ENCODE measurements around the gene HTR4. TPM values are rescaled to one million over a fixed set of nuclear protein-coding genes. Genes with fewer than 3 reads are reported as not detected.

Gene HTR4
- total and polyA plus RNA-seq, 2 donors from 2014 or later: 0.22 TPM; not detected in 1

DNA sequence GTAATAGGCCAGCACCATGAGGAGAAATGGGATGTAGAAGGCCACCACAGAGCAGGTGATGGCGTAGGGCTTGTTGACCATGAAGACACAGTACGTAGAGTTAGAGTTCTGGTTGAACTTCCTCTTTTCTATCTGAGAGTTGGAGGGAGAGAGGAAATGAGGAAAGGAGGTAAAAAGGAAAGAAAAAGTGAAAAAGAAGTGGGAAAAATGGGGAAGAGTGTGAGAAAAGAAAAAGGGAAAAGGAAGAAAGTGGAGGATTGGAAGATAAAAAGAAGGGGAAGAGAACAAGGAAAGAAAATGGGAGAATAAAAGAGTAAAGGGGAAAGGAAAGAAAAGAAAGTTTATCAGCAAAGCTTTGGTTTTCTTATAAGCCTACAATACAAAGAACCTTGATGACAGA, 144.4 kb downstream of the HTR4 start:
- Histone ChIP-seq H3K4me1 (ENCODE audit: control insufficient read depth in 2 of 3, insufficient read depth in 2 of 3, low read depth in 1 of 3, low read length in 3 of 3) (no peaks in the 10 kb centered on the region), H3K36me3 (ENCODE audit: control insufficient read depth in 2 of 3, insufficient read depth in 3 of 3, low read length in 3 of 3) (no peaks in the 10 kb centered on the region), H3K4me3 (ENCODE audit: low read length in 3 of 3) (no peak overlapping the region), H3K27ac (ENCODE audit: low read depth in 2 of 2, low read length in 2 of 2) (no peak overlapping the region), H3K27me3 (ENCODE audit: control insufficient read depth, insufficient read depth, low read length) (no peaks in the 10 kb centered on the region), H3K9me3 (ENCODE audit: control insufficient read depth in 2 of 3, insufficient read depth in 1 of 3, low read length in 3 of 3) (no peaks in the 10 kb centered on the region), H3K9ac (ENCODE audit: low read length in 3 of 3) (no peak overlapping the region)
- intact Hi-C loops (cut with DNase I): no loop called here
- DNase-seq: no peak
- TF ChIP-seq, protein P1, sequence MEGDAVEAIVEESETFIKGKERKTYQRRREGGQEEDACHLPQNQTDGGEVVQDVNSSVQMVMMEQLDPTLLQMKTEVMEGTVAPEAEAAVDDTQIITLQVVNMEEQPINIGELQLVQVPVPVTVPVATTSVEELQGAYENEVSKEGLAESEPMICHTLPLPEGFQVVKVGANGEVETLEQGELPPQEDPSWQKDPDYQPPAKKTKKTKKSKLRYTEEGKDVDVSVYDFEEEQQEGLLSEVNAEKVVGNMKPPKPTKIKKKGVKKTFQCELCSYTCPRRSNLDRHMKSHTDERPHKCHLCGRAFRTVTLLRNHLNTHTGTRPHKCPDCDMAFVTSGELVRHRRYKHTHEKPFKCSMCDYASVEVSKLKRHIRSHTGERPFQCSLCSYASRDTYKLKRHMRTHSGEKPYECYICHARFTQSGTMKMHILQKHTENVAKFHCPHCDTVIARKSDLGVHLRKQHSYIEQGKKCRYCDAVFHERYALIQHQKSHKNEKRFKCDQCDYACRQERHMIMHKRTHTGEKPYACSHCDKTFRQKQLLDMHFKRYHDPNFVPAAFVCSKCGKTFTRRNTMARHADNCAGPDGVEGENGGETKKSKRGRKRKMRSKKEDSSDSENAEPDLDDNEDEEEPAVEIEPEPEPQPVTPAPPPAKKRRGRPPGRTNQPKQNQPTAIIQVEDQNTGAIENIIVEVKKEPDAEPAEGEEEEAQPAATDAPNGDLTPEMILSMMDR (IDR thresholded peaks at IDR 0.05; ENCODE audit: borderline replicate concordance, extremely low read depth, insufficient read depth): no peak
- FAIRE-seq: no peak

DNA sequence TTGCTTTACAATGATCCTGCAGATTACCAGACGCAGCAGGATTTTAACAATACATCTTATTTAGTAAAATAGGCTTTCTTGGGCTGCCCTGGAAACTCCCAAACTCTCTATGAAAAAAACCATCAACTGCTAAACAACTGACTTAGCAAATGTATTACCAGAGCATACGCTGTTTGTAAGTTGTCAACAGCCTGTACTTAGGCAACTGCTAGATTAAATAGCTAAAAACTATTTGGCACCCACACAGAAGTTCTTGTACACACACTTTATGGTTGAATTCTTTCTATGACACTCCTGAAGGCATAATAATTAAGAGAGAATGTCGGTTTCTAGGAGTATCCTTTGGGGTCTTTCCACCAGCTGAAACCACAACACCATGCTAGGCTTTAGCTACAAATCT, 146.7 kb downstream of the HTR4 start:
- intact Hi-C loops (cut with DNase I): no loop called here
- TF ChIP-seq, protein P1 (IDR thresholded peaks at IDR 0.05; ENCODE audit: borderline replicate concordance, extremely low read depth, insufficient read depth): no peak
- no peaks in the 10 kb centered on the region for H3K27me3 ChIP-seq (ENCODE audit: control insufficient read depth, insufficient read depth, low read length)
- H3K9ac ChIP-seq (ENCODE audit: low read length in 3 of 3): no peak overlapping the region
- FAIRE-seq: no peak
- no peaks in the 10 kb centered on the region for H3K36me3 ChIP-seq (ENCODE audit: control insufficient read depth in 2 of 3, insufficient read depth in 3 of 3, low read length in 3 of 3)
- DNase-seq: no peak
- no peak overlapping the region for H3K27ac ChIP-seq (ENCODE audit: low read depth in 2 of 2, low read length in 2 of 2)
- no peaks in the 10 kb centered on the region for H3K4me1 ChIP-seq (ENCODE audit: control insufficient read depth in 2 of 3, insufficient read depth in 2 of 3, low read depth in 1 of 3, low read length in 3 of 3)
- no peak overlapping the region for H3K4me3 ChIP-seq (ENCODE audit: low read length in 3 of 3)
- H3K9me3 ChIP-seq (ENCODE audit: control insufficient read depth in 2 of 3, insufficient read depth in 1 of 3, low read length in 3 of 3): no peaks in the 10 kb centered on the region

DNA sequence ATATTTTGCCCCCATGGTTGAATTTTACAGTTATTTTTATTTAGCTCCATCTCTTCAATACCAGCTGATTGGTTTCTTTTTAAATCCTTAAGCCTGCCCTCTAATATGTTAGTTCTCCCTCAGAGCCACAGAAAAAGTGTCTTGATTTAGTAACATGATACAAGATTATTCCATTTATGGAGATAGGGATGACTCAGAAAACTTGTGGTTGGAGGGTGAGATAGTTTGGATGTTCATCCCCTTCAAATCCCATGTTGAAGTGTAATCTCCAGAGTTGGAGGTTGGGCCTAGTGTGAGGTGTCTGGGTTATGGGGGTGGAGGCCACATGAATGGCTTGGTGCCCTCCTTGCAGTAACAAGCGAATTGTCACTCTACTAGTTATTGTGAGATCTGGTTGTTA, 154.9 kb downstream of the HTR4 start:
- no peaks in the 10 kb centered on the region for H3K27me3 ChIP-seq (ENCODE audit: control insufficient read depth, insufficient read depth, low read length)
- intact Hi-C loops (cut with DNase I): no loop called here

More for the DNA sequence above, 154.9 kb downstream of the HTR4 start:
- H3K4me3 ChIP-seq (ENCODE audit: low read length in 3 of 3): no peak overlapping the region
- DNase-seq (no peak), FAIRE-seq (no peak)
- no peaks in the 10 kb centered on the region for H3K4me1 ChIP-seq (ENCODE audit: control insufficient read depth in 2 of 3, insufficient read depth in 2 of 3, low read depth in 1 of 3, low read length in 3 of 3)
- TF ChIP-seq, protein P1 (IDR thresholded peaks at IDR 0.05; ENCODE audit: borderline replicate concordance, extremely low read depth, insufficient read depth): no peak
- H3K27ac ChIP-seq (ENCODE audit: low read depth in 2 of 2, low read length in 2 of 2): no peak overlapping the region
- H3K9me3 ChIP-seq (ENCODE audit: control insufficient read depth in 2 of 3, insufficient read depth in 1 of 3, low read length in 3 of 3): no peaks in the 10 kb centered on the region
- H3K36me3 ChIP-seq (ENCODE audit: control insufficient read depth in 2 of 3, insufficient read depth in 3 of 3, low read length in 3 of 3): no peaks in the 10 kb centered on the region
- no peak overlapping the region for H3K9ac ChIP-seq (ENCODE audit: low read length in 3 of 3)

Data from kidney (tissue), 14 donors.